ENCODE measurements around the gene HIVEP2.

DNA sequence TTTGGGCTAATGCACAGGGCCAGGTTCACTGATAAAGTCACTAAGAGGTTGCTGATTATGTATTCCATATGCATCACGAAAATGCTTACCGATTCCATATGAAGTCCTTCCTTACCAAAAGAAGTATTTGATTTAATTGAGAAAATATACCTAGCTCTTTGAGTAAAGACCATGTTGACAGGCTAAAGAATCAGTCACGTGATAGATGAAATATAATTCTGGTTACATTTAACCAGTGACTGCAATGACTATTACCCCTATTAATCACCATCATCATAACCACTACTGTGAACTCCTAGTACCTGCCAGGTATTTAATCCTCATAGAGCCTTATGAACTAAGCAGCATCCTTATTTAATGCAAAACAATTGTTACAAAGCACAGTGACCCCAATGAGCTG, 110.1 kb downstream of the HIVEP2 start:
- TF ChIP-seq, protein P1, sequence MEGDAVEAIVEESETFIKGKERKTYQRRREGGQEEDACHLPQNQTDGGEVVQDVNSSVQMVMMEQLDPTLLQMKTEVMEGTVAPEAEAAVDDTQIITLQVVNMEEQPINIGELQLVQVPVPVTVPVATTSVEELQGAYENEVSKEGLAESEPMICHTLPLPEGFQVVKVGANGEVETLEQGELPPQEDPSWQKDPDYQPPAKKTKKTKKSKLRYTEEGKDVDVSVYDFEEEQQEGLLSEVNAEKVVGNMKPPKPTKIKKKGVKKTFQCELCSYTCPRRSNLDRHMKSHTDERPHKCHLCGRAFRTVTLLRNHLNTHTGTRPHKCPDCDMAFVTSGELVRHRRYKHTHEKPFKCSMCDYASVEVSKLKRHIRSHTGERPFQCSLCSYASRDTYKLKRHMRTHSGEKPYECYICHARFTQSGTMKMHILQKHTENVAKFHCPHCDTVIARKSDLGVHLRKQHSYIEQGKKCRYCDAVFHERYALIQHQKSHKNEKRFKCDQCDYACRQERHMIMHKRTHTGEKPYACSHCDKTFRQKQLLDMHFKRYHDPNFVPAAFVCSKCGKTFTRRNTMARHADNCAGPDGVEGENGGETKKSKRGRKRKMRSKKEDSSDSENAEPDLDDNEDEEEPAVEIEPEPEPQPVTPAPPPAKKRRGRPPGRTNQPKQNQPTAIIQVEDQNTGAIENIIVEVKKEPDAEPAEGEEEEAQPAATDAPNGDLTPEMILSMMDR (conservative IDR thresholded peaks at IDR 0.05; ENCODE audit: low read depth, low read length), result no peak
- TF ChIP-seq EZH2 (IDR thresholded peaks at IDR 0.05; ENCODE audit: low read length, unreplicated experiment), result no peak

All from PC-3 (cell line).